MM.1S (cell line): ENCODE measurements around the gene SLC5A6.

ENCODE experiments used
- DNase-seq: peaks from one replicate; pipeline ENCODE4 v3.0.0-alpha.2; 2015
- H2AFZ ChIP-seq: fragments of 300-600 bp; sonication (generic); 2 replicates; pipeline ENCODE4 v1.6.0; 2016; ENCODE audit warnings: antibody characterized with exemption, low read length
- H3F3A ChIP-seq: fragments of 300-600 bp; sonication (generic); 2 replicates; pipeline ENCODE4 v1.6.1; 2016; ENCODE audit warnings: mild to moderate bottlenecking, antibody characterized with exemption, low read length, moderate library complexity, mixed read lengths; ENCODE audit not compliant: insufficient read depth
- H3K27ac ChIP-seq: fragments of 300-600 bp; sonication (generic); 2 replicates; pipeline ENCODE4 v1.5.1; 2016; ENCODE audit warnings: mild to moderate bottlenecking, low read length
- H3K27me3 ChIP-seq: fragments of 300-600 bp; sonication (generic); replicated peaks from 2 replicates; pipeline ENCODE4 v1.6.0; 2016; ENCODE audit warnings: low read length; ENCODE audit not compliant: insufficient read depth
- H3K36me3 ChIP-seq: fragments of 300-600 bp; sonication (generic); replicated peaks from 2 replicates; pipeline ENCODE4 v1.6.1; 2016; ENCODE audit warnings: mild to moderate bottlenecking, low read length, mixed read lengths; ENCODE audit not compliant: insufficient read depth
- H3K4me1 ChIP-seq: fragments of 300-600 bp; sonication (generic); 2 replicates; pipeline ENCODE4 v1.6.1; 2016; ENCODE audit warnings: low read length, mixed read lengths
- H3K4me2 ChIP-seq: fragments of 300-600 bp; sonication (generic); 2 replicates; pipeline ENCODE4 v1.6.0; 2016; ENCODE audit warnings: low read depth, low read length
- H3K4me3 ChIP-seq: fragments of 300-600 bp; sonication (generic); 2 replicates; pipeline ENCODE4 v1.5.1; 2016; ENCODE audit warnings: low read length, mixed read lengths
- H3K79me2 ChIP-seq: fragments of 300-600 bp; sonication (generic); 2 replicates; pipeline ENCODE4 v1.6.1; 2016; ENCODE audit warnings: mixed run types, low read length, mixed read lengths
- H3K9ac ChIP-seq: fragments of 300-600 bp; sonication (generic); 2 replicates; pipeline ENCODE4 v1.6.1; 2016; ENCODE audit warnings: low read length, mixed read lengths
- H3K9me2 ChIP-seq: fragments of 300-600 bp; sonication (generic); replicated peaks from 2 replicates; pipeline ENCODE4 v1.6.1; 2016; ENCODE audit warnings: mild to moderate bottlenecking, low read length, mixed read lengths; ENCODE audit not compliant: insufficient read depth
- H3K9me3 ChIP-seq: fragments of 300-600 bp; sonication (generic); replicated peaks from 2 replicates; pipeline ENCODE4 v1.6.1; 2016; ENCODE audit warnings: mild to moderate bottlenecking, low read length, mixed read lengths; ENCODE audit not compliant: insufficient read depth
- H4K20me1 ChIP-seq: fragments of 300-600 bp; sonication (generic); 2 replicates; pipeline ENCODE4 v1.6.1; 2016; ENCODE audit warnings: mild to moderate bottlenecking, low read length, moderate library complexity, mixed read lengths; ENCODE audit not compliant: insufficient read depth
- EZH2 ChIP-seq: fragments of 300-600 bp; sonication (generic); optimal IDR thresholded peaks from 2 replicates; pipeline ENCODE3; 2017; ENCODE audit warnings: low read depth, mild to moderate bottlenecking, antibody characterized with exemption, low read length, mixed read lengths
- EZH2phosphoT487 ChIP-seq: fragments of 300-600 bp; sonication (generic); IDR thresholded peaks from 2 replicates; pipeline ENCODE4 v1.6.1; 2018; ENCODE audit warnings: antibody characterized with exemption, low read length
- TF ChIP-seq, protein P1 (sequence below): fragments of 300-600 bp; sonication (generic); IDR thresholded peaks from 2 replicates; pipeline ENCODE4 v1.5.1; 2016; ENCODE audit warnings: antibody characterized with exemption, low read length, mixed read lengths

SLC5A6 gene

DNA sequence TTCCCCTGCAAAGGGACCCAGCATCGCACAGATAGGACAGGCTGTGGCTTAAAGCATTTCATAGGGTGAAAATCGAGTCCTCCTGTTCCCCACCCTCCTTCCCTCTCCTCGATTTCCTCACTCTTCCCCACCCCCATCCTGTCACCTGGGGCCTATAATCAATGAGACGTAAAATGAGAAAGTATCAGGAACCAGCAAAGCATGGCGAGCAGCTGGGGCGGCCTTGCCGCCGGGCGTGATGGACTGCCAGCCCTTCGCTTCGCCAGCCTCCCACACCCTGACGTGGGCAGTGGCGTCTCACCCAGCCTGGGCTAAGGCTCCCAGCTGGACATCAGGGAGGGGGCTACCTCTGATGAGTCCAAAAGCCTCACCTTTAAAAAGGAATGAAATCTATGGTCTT is 39.7 kb upstream of the SLC5A6 start:
- H3K9ac ChIP-seq: no peak overlapping the region
- no peak overlapping the region for H2AFZ ChIP-seq
- H3K9me2 ChIP-seq: no peaks in the 10 kb centered on the region

DNA sequence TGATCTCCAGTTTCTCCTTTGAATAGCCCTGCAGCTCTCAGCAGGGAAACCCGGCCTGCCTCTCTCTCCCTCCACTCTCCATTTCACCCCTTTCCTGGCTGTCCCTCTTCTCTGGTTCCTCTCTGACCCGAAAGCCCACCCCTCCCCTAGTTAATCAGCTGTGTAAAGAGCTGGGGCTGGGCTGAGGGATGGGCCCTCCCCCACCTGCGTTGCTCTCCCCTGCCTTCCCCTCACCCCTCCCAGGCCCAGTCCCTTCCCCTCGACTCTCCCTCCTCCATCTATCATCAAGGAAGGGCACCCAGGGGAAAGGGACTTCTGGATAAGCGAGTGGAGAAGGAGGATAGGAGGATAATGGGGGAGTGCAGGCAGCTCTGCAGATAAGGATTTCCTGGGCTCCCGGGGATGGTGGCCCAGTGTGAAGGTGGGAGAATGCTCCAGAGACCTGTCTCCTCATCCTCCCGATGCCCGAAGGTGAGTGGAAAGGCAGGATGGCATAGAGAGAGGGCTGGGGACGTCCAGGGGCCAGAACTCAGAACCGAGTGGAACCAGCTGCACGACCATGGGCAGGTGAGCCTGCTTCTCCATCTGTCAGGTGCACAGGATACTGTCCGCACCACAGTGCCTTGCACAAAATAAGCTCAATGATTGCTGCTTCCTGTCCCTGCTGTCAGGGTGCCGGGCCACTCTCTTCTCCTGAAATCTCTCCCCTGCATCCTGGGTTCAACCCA is 38.7 kb upstream of the SLC5A6 start:
- Histone ChIP-seq H4K20me1 (no peaks in the 10 kb centered on the region), H3K36me3 (no peaks in the 10 kb centered on the region), H3K27me3 (peaks cover 11% of the 10 kb centered on the region), H3K4me1 (no peaks in the 10 kb centered on the region), H3K9ac (no peak overlapping the region), H3K79me2 (no peaks in the 10 kb centered on the region), H3K9me2 (no peaks in the 10 kb centered on the region), H3K4me2 (no peak overlapping the region), H2AFZ (peak overlapping the region; percentile 69; the same call in 1 of the 2 replicates), H3K27ac (no peak overlapping the region), H3K9me3 (no peaks in the 10 kb centered on the region), H3K4me3 (no peak overlapping the region), H3F3A (no peaks in the 10 kb centered on the region)
- TF ChIP-seq EZH2phosphoT487 (no peak), EZH2 (no peak)
- TF ChIP-seq, protein P1, sequence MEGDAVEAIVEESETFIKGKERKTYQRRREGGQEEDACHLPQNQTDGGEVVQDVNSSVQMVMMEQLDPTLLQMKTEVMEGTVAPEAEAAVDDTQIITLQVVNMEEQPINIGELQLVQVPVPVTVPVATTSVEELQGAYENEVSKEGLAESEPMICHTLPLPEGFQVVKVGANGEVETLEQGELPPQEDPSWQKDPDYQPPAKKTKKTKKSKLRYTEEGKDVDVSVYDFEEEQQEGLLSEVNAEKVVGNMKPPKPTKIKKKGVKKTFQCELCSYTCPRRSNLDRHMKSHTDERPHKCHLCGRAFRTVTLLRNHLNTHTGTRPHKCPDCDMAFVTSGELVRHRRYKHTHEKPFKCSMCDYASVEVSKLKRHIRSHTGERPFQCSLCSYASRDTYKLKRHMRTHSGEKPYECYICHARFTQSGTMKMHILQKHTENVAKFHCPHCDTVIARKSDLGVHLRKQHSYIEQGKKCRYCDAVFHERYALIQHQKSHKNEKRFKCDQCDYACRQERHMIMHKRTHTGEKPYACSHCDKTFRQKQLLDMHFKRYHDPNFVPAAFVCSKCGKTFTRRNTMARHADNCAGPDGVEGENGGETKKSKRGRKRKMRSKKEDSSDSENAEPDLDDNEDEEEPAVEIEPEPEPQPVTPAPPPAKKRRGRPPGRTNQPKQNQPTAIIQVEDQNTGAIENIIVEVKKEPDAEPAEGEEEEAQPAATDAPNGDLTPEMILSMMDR: no peak
- no peak for DNase-seq

More for the DNA sequence above, 39.7 kb upstream of the SLC5A6 start:
- H3K9me3 ChIP-seq: no peaks in the 10 kb centered on the region
- H3K27ac ChIP-seq: no peak overlapping the region
- H3K4me2 ChIP-seq: no peak overlapping the region
- H3K36me3 ChIP-seq: no peaks in the 10 kb centered on the region
- no peaks in the 10 kb centered on the region for H3F3A ChIP-seq
- no peak overlapping the region for H3K4me3 ChIP-seq
- TF ChIP-seq EZH2 (no peak), EZH2phosphoT487 (no peak)
- TF ChIP-seq, protein P1: no peak
- no peaks in the 10 kb centered on the region for H4K20me1 ChIP-seq
- DNase-seq: no peak
- H3K79me2 ChIP-seq: no peaks in the 10 kb centered on the region
- H3K4me1 ChIP-seq: no peaks in the 10 kb centered on the region
- H3K27me3 ChIP-seq: peaks cover 20% of the 10 kb centered on the region

DNA sequence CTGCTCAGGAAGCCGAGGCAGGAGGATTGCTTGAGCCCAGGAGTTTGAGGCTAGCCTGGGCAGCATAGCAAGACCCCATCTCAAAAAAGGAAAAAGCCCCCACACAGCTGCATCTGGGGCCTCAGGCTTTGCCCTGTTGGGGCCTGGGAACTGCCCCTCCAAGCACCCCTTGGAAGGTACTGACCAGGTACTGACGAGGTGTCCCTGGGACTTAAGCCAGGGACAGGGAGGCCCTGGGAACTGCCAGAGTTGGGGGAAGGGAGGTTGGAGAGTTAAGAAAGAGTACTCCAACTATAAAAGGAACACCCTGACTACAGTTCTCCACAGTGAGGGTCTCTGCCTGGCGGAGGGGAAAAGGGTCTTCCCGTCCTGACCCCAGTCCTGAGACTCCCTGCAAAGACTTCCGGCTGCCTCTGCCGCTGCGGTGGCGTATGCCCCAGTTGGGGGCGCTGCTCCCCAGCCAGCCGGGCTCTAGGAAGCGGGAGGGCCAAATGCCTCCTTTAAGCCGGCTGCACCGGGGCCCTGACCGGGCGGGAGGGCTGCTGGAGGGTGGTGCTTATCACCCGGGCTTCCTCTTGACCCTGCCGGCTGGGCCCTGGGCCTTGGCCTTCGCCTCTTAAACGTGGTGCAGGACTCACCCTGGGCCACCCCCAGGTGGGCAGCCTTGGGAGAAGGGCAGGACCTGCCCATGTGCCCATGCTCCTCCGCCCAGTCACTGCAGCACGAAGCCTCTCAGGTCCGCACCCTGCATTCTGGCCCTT is 38.0 kb upstream of the SLC5A6 start:
- Histone ChIP-seq H3K27ac (no peak overlapping the region), H2AFZ (peak overlapping the region; percentile 69)

More for the DNA sequence above, 38.0 kb upstream of the SLC5A6 start:
- no peaks in the 10 kb centered on the region for H3K9me2 ChIP-seq
- TF ChIP-seq EZH2phosphoT487: no peak
- TF ChIP-seq, protein P1: peak; percentile 78
- H3K36me3 ChIP-seq: no peaks in the 10 kb centered on the region
- H3F3A ChIP-seq: no peaks in the 10 kb centered on the region
- no peak overlapping the region for H3K9ac ChIP-seq
- H3K4me1 ChIP-seq: no peaks in the 10 kb centered on the region
- H3K9me3 ChIP-seq: no peaks in the 10 kb centered on the region
- H3K79me2 ChIP-seq: no peaks in the 10 kb centered on the region
- peak overlapping the region; percentile 42; the same call in 1 of the 2 replicates for H3K4me2 ChIP-seq
- peak; percentile 50 for DNase-seq
- no peak overlapping the region for H3K4me3 ChIP-seq
- no peaks in the 10 kb centered on the region for H4K20me1 ChIP-seq
- peaks cover 4% of the 10 kb centered on the region for H3K27me3 ChIP-seq
